ENCODE results near the gene MINDY2. TPM values are rescaled to one million over a fixed set of nuclear protein-coding genes. Genes with fewer than 3 reads are reported as not detected.
A peak's percentile ranks its signal among the peaks of the same experiment; 100 is the strongest.
"Not testable (repeated sequence)": the region's sequence is repeated elsewhere in the genome, so short reads cannot be mapped to it uniquely, and the experiment has no call there.

MINDY2 gene
- total RNA-seq, 1 donor from 2014 or later: 25.0 TPM

- no peak for DNase-seq (ENCODE audit: low spot score)
- H2AFZ ChIP-seq (replicated peaks): no peak overlapping the region
- H3K36me3 Mint-ChIP-seq: peaks cover 19% of the 10 kb centered on the region
- H3K27ac ChIP-seq: no peak overlapping the region
- no peaks in the 10 kb centered on the region for H3K27me3 Mint-ChIP-seq (ENCODE audit: insufficient read depth, low read depth)
- H3F3A ChIP-seq (ENCODE audit: low read depth): no peaks in the 10 kb centered on the region
- H3K4me1 ChIP-seq: no peaks in the 10 kb centered on the region
- no peaks in the 10 kb centered on the region for H3K36me3 ChIP-seq
- no peak overlapping the region for H3K4me2 ChIP-seq
- no peaks in the 10 kb centered on the region for H4K20me1 ChIP-seq (ENCODE audit: low read depth)
- H3K4me3 Mint-ChIP-seq: no peak overlapping the region
- H3K27ac Mint-ChIP-seq: no peak overlapping the region
- H3K4me3 ChIP-seq: no peak overlapping the region
- H3K9me3 ChIP-seq (ENCODE audit: low read depth): no peaks in the 10 kb centered on the region
- TF ChIP-seq EZH2phosphoT487 (IDR thresholded peaks at IDR 0.05): no peak
- no peak for TF ChIP-seq CTCF (IDR thresholded peaks at IDR 0.05)
- no peak for TF ChIP-seq EZH2 (IDR thresholded peaks at IDR 0.05)
- H3K9me3 Mint-ChIP-seq: no peaks in the 10 kb centered on the region
- no peaks in the 10 kb centered on the region for H3K79me2 ChIP-seq (ENCODE audit: low read depth)
- no peaks in the 10 kb centered on the region for H3K4me1 Mint-ChIP-seq
- no peak overlapping the region for H3K9ac ChIP-seq
- no peaks in the 10 kb centered on the region for H3K27me3 ChIP-seq
Observed at GRCh38 chr15:58842713-58843396, 71.8 kb downstream of the MINDY2 start.

GRCh38 chr15:58851205-58851604 lies 80.1 kb downstream of the MINDY2 start:
- not testable (repeated sequence) for H3K9ac ChIP-seq; H3F3A ChIP-seq (ENCODE audit: low read depth); H3K27ac ChIP-seq; H3K27me3 Mint-ChIP-seq (ENCODE audit: insufficient read depth, low read depth); H3K4me1 ChIP-seq; H3K4me1 Mint-ChIP-seq; H3K9me3 Mint-ChIP-seq; H3K79me2 ChIP-seq (ENCODE audit: low read depth); H3K4me3 Mint-ChIP-seq; H3K27ac Mint-ChIP-seq; H2AFZ ChIP-seq (replicated peaks); H3K4me2 ChIP-seq; H3K4me3 ChIP-seq; H4K20me1 ChIP-seq (ENCODE audit: low read depth); H3K27me3 ChIP-seq; H3K9me3 ChIP-seq (ENCODE audit: low read depth); DNase-seq (ENCODE audit: low spot score); H3K36me3 ChIP-seq
- peaks cover 14% of the 10 kb centered on the region for H3K36me3 Mint-ChIP-seq

GRCh38 chr15:58852347-58852746 lies 81.2 kb downstream of the MINDY2 start:
- no peaks in the 10 kb centered on the region for H3K9me3 Mint-ChIP-seq
- H3K4me3 Mint-ChIP-seq: no peak overlapping the region
- TF ChIP-seq CTCF (IDR thresholded peaks at IDR 0.05) (peak; percentile 12), EZH2 (IDR thresholded peaks at IDR 0.05) (no peak)
- Histone ChIP-seq H3K27ac (no peak overlapping the region), H3K9ac (no peak overlapping the region), H4K20me1 (ENCODE audit: low read depth) (no peaks in the 10 kb centered on the region), H3K4me3 (no peak overlapping the region), H3K9me3 (ENCODE audit: low read depth) (no peaks in the 10 kb centered on the region), H3K4me2 (no peak overlapping the region), H3K36me3 (no peaks in the 10 kb centered on the region), H3K4me1 (no peaks in the 10 kb centered on the region), H3K79me2 (ENCODE audit: low read depth) (no peaks in the 10 kb centered on the region), H2AFZ (replicated peaks) (no peak overlapping the region), H3F3A (ENCODE audit: low read depth) (no peaks in the 10 kb centered on the region), H3K27me3 (no peaks in the 10 kb centered on the region)
- H3K27ac Mint-ChIP-seq: no peak overlapping the region
- DNase-seq (ENCODE audit: low spot score): no peak
- H3K36me3 Mint-ChIP-seq: peaks cover 13% of the 10 kb centered on the region
- no peaks in the 10 kb centered on the region for H3K4me1 Mint-ChIP-seq
- peaks cover 2% of the 10 kb centered on the region for H3K27me3 Mint-ChIP-seq (ENCODE audit: insufficient read depth, low read depth)

GRCh38 chr15:58854593-58854992 lies 83.5 kb downstream of the MINDY2 start:
- H3K4me1 Mint-ChIP-seq: no peaks in the 10 kb centered on the region
- H2AFZ ChIP-seq (replicated peaks): no peak overlapping the region
- H3K36me3 Mint-ChIP-seq: peaks cover 2% of the 10 kb centered on the region
- no peaks in the 10 kb centered on the region for H3K27me3 ChIP-seq
- no peak overlapping the region for H3K9ac ChIP-seq
- no peak overlapping the region for H3K27ac ChIP-seq
- H3K4me2 ChIP-seq: no peak overlapping the region
- peaks cover 2% of the 10 kb centered on the region for H3K27me3 Mint-ChIP-seq (ENCODE audit: insufficient read depth, low read depth)
- no peaks in the 10 kb centered on the region for H3K9me3 Mint-ChIP-seq
- H3K36me3 ChIP-seq: no peaks in the 10 kb centered on the region
- H3K9me3 ChIP-seq (ENCODE audit: low read depth): no peaks in the 10 kb centered on the region
- H3F3A ChIP-seq (ENCODE audit: low read depth): no peaks in the 10 kb centered on the region
- TF ChIP-seq CTCF (IDR thresholded peaks at IDR 0.05) (no peak), EZH2 (IDR thresholded peaks at IDR 0.05) (no peak), EZH2phosphoT487 (IDR thresholded peaks at IDR 0.05) (no peak)
- DNase-seq (ENCODE audit: low spot score): no peak
- no peak overlapping the region for H3K27ac Mint-ChIP-seq
- no peaks in the 10 kb centered on the region for H4K20me1 ChIP-seq (ENCODE audit: low read depth)
- no peaks in the 10 kb centered on the region for H3K4me1 ChIP-seq
- H3K79me2 ChIP-seq (ENCODE audit: low read depth): no peaks in the 10 kb centered on the region
- no peak overlapping the region for H3K4me3 ChIP-seq
- H3K4me3 Mint-ChIP-seq: no peak overlapping the region

All from neural progenitor cell (in vitro differentiated cells).